ENCODE measurements around the gene PHEX. TPM values are rescaled to one million over a fixed set of nuclear protein-coding genes. Genes with fewer than 3 reads are reported as not detected.

Gene PHEX
- total RNA-seq, 1 donor from 2014 or later, result 0.96 TPM

DNA sequence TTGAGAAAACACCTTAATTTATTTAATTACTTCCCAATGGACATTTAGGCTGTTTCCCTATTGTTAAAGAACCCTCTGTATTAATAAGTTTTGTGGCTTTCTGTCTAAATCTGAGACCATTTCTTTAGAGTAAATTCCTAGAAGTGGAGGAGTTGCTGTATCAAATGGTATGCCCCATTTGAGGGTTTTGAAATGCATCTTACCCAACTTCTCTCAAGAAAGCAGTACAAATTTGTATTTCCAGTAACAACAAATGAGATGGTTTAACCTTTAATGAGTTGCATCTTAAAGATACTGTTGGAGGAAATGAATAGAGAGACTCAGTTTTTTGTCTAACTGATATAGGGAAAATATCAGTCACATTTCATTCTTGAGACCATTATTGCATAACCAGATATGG lies 170.1 kb downstream of the PHEX start:
- Histone ChIP-seq H3K4me1 (no peaks in the 10 kb centered on the region), H3K4me3 (no peak overlapping the region), H3K27ac (no peak overlapping the region), H3K9me3 (no peaks in the 10 kb centered on the region), H3K27me3 (no peaks in the 10 kb centered on the region), H3K36me3 (no peaks in the 10 kb centered on the region)
- DNase-seq (ENCODE audit: low spot score in 2 of 2), result no peak
- TF ChIP-seq, protein P1, sequence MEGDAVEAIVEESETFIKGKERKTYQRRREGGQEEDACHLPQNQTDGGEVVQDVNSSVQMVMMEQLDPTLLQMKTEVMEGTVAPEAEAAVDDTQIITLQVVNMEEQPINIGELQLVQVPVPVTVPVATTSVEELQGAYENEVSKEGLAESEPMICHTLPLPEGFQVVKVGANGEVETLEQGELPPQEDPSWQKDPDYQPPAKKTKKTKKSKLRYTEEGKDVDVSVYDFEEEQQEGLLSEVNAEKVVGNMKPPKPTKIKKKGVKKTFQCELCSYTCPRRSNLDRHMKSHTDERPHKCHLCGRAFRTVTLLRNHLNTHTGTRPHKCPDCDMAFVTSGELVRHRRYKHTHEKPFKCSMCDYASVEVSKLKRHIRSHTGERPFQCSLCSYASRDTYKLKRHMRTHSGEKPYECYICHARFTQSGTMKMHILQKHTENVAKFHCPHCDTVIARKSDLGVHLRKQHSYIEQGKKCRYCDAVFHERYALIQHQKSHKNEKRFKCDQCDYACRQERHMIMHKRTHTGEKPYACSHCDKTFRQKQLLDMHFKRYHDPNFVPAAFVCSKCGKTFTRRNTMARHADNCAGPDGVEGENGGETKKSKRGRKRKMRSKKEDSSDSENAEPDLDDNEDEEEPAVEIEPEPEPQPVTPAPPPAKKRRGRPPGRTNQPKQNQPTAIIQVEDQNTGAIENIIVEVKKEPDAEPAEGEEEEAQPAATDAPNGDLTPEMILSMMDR (IDR thresholded peaks at IDR 0.05), result no peak
- intact Hi-C loops (cut with DNase I), result no loop called here

DNA sequence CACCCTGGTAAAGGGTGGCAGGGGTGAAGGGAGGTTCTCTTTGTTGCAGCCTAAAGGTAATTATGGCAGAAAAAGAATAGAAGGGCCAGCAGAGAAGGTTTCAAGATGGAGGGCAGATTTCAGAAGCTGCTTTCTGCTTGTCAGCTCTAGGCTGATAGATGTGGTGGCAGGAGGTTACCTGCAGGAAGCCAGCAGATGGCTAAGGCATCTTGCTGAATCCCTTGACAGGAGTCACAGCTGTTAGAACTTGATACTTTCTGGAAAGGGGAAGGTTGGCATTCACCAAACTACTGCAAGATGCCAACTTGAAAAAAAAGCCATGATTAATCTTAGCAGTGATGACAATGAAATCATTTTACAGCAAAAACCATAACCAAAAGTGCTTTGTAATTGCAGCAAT lies 171.1 kb downstream of the PHEX start:
- intact Hi-C loops (cut with DNase I), result no loop called here
- Histone ChIP-seq H3K27ac (no peak overlapping the region), H3K4me1 (no peaks in the 10 kb centered on the region), H3K27me3 (no peaks in the 10 kb centered on the region), H3K4me3 (no peak overlapping the region), H3K36me3 (no peaks in the 10 kb centered on the region), H3K9me3 (no peaks in the 10 kb centered on the region)
- TF ChIP-seq, protein P1 (IDR thresholded peaks at IDR 0.05), result no peak
- DNase-seq (ENCODE audit: low spot score in 2 of 2), result no peak

DNA sequence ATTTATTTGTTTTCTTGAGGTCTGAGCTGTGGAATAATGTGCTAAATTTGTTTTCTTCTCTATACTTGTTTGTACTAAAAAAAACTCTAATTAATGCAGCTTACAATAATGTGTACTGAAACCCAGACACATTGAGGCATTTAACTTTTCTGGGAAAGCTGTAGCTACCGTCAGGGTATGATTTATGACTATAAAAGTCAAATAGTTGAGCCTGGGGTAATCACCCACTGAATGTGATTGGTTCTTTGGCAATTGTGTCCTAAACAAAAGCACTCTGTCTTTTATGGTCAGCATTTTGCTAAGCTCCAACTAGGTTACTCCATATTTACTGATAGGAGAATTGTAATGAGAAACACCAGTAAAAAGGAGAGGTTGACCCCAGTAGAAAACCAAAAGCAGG lies 174.7 kb downstream of the PHEX start:
- no peaks in the 10 kb centered on the region for H3K36me3 ChIP-seq

DNA sequence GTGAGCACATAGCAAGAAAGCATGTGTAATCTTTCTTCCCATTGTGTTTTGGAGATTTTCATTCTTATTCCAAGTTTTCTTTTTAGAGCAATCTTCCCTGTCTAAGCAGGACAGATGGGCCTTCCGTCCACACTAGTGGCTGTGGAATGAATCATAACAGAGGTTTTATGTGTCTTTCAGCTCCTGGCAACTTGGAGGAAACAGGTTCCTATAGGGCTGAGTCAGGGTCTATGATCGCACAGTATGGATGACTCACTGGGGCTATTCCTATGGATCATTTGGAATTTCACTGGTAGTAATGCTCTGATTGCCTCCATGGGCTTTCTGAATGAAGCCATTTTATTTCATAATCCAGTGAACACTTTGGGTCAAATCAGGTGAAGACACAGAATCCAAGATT lies 188.8 kb downstream of the PHEX start:
- no peak overlapping the region for H3K27ac ChIP-seq

More for the DNA sequence above, 174.7 kb downstream of the PHEX start:
- no peak overlapping the region for H3K4me3 ChIP-seq
- no peaks in the 10 kb centered on the region for H3K27me3 ChIP-seq
- intact Hi-C loops (cut with DNase I), result no loop called here
- DNase-seq (ENCODE audit: low spot score in 2 of 2), result no peak
- no peak overlapping the region for H3K27ac ChIP-seq
- no peaks in the 10 kb centered on the region for H3K4me1 ChIP-seq
- TF ChIP-seq, protein P1 (IDR thresholded peaks at IDR 0.05), result no peak
- H3K9me3 ChIP-seq, result no peaks in the 10 kb centered on the region

DNA sequence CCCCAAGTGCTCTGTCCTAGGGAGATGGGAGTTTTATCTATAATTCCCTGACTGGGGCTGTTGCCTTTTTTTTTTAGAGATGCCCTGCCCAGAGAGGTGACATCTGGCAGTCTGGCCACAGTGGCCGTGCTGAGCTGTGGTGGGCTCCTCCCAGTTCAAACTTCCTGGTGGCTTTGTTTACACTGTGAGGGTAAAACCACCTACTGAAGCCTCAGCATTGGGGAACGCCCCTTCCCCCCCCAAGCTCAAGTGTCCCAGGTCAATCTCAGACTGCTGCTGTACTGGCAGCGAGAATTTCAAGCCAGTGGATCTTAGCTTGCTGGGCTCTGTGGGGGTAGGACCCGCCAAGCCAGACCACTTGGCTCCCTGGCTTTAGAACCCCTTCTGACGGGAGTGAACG lies 202.3 kb downstream of the PHEX start:
- no peaks in the 10 kb centered on the region for H3K36me3 ChIP-seq
- DNase-seq (ENCODE audit: low spot score in 2 of 2), result no peak
- no peaks in the 10 kb centered on the region for H3K4me1 ChIP-seq
- H3K27me3 ChIP-seq, result no peaks in the 10 kb centered on the region
- intact Hi-C loops (cut with DNase I), result no loop called here
- H3K9me3 ChIP-seq, result no peaks in the 10 kb centered on the region
- no peak overlapping the region for H3K27ac ChIP-seq
- TF ChIP-seq, protein P1 (IDR thresholded peaks at IDR 0.05), result no peak
- no peak overlapping the region for H3K4me3 ChIP-seq

More for the DNA sequence above, 188.8 kb downstream of the PHEX start:
- no peaks in the 10 kb centered on the region for H3K27me3 ChIP-seq
- intact Hi-C loops (cut with DNase I), result no loop called here
- H3K36me3 ChIP-seq, result no peaks in the 10 kb centered on the region
- H3K4me3 ChIP-seq, result no peak overlapping the region
- TF ChIP-seq, protein P1 (IDR thresholded peaks at IDR 0.05), result no peak
- no peaks in the 10 kb centered on the region for H3K9me3 ChIP-seq
- DNase-seq (ENCODE audit: low spot score in 2 of 2), result no peak
- H3K4me1 ChIP-seq, result no peaks in the 10 kb centered on the region

DNA sequence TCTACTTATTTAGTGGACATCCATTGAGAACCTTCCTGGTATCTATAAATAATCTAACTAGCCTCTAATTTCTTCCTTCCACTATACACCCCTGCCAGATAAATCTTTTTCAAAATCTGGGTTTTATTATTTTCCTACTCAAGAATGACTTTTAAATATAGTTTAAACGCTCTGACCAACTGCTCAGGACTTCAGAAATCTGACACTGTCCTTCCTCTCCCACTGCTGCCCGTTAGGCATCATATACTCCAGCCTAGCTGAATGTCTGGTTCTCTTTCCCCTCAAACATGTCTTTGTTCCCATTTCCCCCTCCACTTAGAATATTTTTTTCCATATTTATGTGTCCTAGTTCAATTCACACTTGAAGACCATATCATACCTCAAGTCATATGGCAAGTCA lies 205.4 kb downstream of the PHEX start:
- Histone ChIP-seq H3K4me1 (no peaks in the 10 kb centered on the region), H3K4me3 (no peak overlapping the region), H3K9me3 (no peaks in the 10 kb centered on the region), H3K27ac (no peak overlapping the region), H3K27me3 (no peaks in the 10 kb centered on the region), H3K36me3 (no peaks in the 10 kb centered on the region)
- intact Hi-C loops (cut with DNase I), result no loop called here
- DNase-seq (ENCODE audit: low spot score in 2 of 2), result no peak
- TF ChIP-seq, protein P1 (IDR thresholded peaks at IDR 0.05), result no peak

Measured in ascending aorta (tissue), 2 donors.